ENCODE data around the gene MYO7A. TPM values are rescaled to one million over a fixed set of nuclear protein-coding genes. Genes with fewer than 3 reads are reported as not detected.

The MYO7A gene
- total RNA-seq, 2 donors from 2014 or later, result 10.4 to 12.9 TPM

- Histone ChIP-seq H3K27ac (no peak overlapping the region), H3K4me1 (peaks cover 21% of the 10 kb centered on the region), H3K36me3 (replicated peaks in 1 of 2; ENCODE audit: insufficient read depth in 1 of 2, low read depth in 2 of 2) (no peaks in the 10 kb centered on the region), H3K9me3 (no peaks in the 10 kb centered on the region), H3K27me3 (no peaks in the 10 kb centered on the region), H3K4me3 (no peak overlapping the region)
- intact Hi-C loops (cut with DNase I), result no loop called here
- DNase-seq (no peak), ATAC-seq (no peak)
- TF ChIP-seq POLR2A (IDR thresholded peaks at IDR 0.05), result no peak
- TF ChIP-seq CTCF (IDR thresholded peaks at IDR 0.05), result no peak
- WGBS, 2 donors, result 74 to 78% methylated on average over 3 of the region's 3 CpGs
Measured at GRCh38 chr11:77111277-77111676, 16.8 kb upstream of the MYO7A start.

- ATAC-seq (no peak), DNase-seq (no peak)
- H3K9me3 ChIP-seq, result no peaks in the 10 kb centered on the region
- 93 to 94% methylated on average over 6 of the region's 6 CpGs for WGBS, 2 donors
- no peak overlapping the region for H3K27ac ChIP-seq
- no peak overlapping the region for H3K4me3 ChIP-seq
- TF ChIP-seq POLR2A (IDR thresholded peaks at IDR 0.05) (no peak), CTCF (IDR thresholded peaks at IDR 0.05) (no peak)
- intact Hi-C loops (cut with DNase I), result no loop called here
- peaks cover 15% of the 10 kb centered on the region for H3K4me1 ChIP-seq
- no peaks in the 10 kb centered on the region for H3K27me3 ChIP-seq
- H3K36me3 ChIP-seq (replicated peaks in 1 of 2; ENCODE audit: insufficient read depth in 1 of 2, low read depth in 2 of 2), result no peaks in the 10 kb centered on the region
Measured at GRCh38 chr11:77111946-77112345, 16.1 kb upstream of the MYO7A start.

- no peak for TF ChIP-seq POLR2A (IDR thresholded peaks at IDR 0.05)
- TF ChIP-seq CTCF (IDR thresholded peaks at IDR 0.05), result no peak
- ATAC-seq, result no peak
- no peak overlapping the region for H3K27ac ChIP-seq
- no peaks in the 10 kb centered on the region for H3K27me3 ChIP-seq
- no peak for DNase-seq
- H3K36me3 ChIP-seq (replicated peaks in 1 of 2; ENCODE audit: insufficient read depth in 1 of 2, low read depth in 2 of 2), result no peaks in the 10 kb centered on the region
- no peak overlapping the region for H3K4me3 ChIP-seq
- 88 to 92% methylated on average over 16 to 19 of the region's 20 CpGs for WGBS, 2 donors
- H3K4me1 ChIP-seq, result peaks cover 6% of the 10 kb centered on the region
- intact Hi-C loops (cut with DNase I), result no loop called here
- no peaks in the 10 kb centered on the region for H3K9me3 ChIP-seq
Measured at GRCh38 chr11:77112641-77113381, 15.2 kb upstream of the MYO7A start.

- no peak overlapping the region for H3K4me3 ChIP-seq
- no peaks in the 10 kb centered on the region for H3K36me3 ChIP-seq (replicated peaks in 1 of 2; ENCODE audit: insufficient read depth in 1 of 2, low read depth in 2 of 2)
- no peaks in the 10 kb centered on the region for H3K27me3 ChIP-seq
- H3K4me1 ChIP-seq, result no peaks in the 10 kb centered on the region
- ATAC-seq, result peak; percentile 30
- H3K27ac ChIP-seq, result no peak overlapping the region
- WGBS, 2 donors, result 59 to 64% methylated on average over 7 to 8 of the region's 8 CpGs
- intact Hi-C loops (cut with DNase I), result no loop called here
- TF ChIP-seq CTCF (IDR thresholded peaks at IDR 0.05) (peak; percentile 34 to 51 (median 42)), POLR2A (IDR thresholded peaks at IDR 0.05) (no peak)
- peak; percentile 51 to 72 (median 54) for DNase-seq
- no peaks in the 10 kb centered on the region for H3K9me3 ChIP-seq
Measured at GRCh38 chr11:77113382-77114088, 14.5 kb upstream of the MYO7A start.

Data from body of pancreas (tissue), 4 donors.